NCI-H146 (cell line): ENCODE measurements around the gene PLCG2.
"Not testable (repeated sequence)": the region's sequence is repeated elsewhere in the genome, so short reads cannot be mapped to it uniquely, and the experiment has no call there.

Source experiments
- DNase-seq: peaks from one replicate; lab custom pipeline; 2025; lab: John Stamatoyannopoulos, UW

Gene PLCG2

GRCh38 chr16:81778861-81779535 lies at the start of gene PLCG2:
TSS of gene PLCG2 (plus strand) at chr16:81779291. CDS start at chr16:81785990, 6,699 bp downstream.
- peak; percentile 55 for DNase-seq

- no peak for DNase-seq
These were observed 49.6 kb upstream of the PLCG2 start for GRCh38 chr16:81729451-81729850.

- DNase-seq: peak; percentile 97
These were observed 48.7 kb upstream of the PLCG2 start for GRCh38 chr16:81730090-81731051.

GRCh38 chr16:81731649-81732048 lies 47.4 kb upstream of the PLCG2 start:
- no peak for DNase-seq

GRCh38 chr16:81732699-81733098 lies 46.4 kb upstream of the PLCG2 start:
- no peak for DNase-seq

- no peak for DNase-seq
These were observed 45.8 kb upstream of the PLCG2 start for GRCh38 chr16:81733295-81733694.

GRCh38 chr16:81734632-81735434 lies 44.3 kb upstream of the PLCG2 start:
- no peak for DNase-seq

- DNase-seq: peak; percentile 89
These were observed 41.1 kb upstream of the PLCG2 start for GRCh38 chr16:81737885-81738536.

GRCh38 chr16:81738783-81739496 lies 40.2 kb upstream of the PLCG2 start:
- DNase-seq: no peak

- no peak for DNase-seq
These were observed 39.6 kb upstream of the PLCG2 start for GRCh38 chr16:81739503-81739902.

- no peak for DNase-seq
These were observed 38.9 kb upstream of the PLCG2 start for GRCh38 chr16:81740169-81740568.

- not testable (repeated sequence) for DNase-seq
These were observed 37.7 kb upstream of the PLCG2 start for GRCh38 chr16:81741430-81741770.

- no peak for DNase-seq
These were observed 34.7 kb upstream of the PLCG2 start for GRCh38 chr16:81744385-81744784.

GRCh38 chr16:81744911-81745310 lies 34.2 kb upstream of the PLCG2 start:
- no peak for DNase-seq

GRCh38 chr16:81745704-81746558 lies 33.2 kb upstream of the PLCG2 start:
- peak; percentile 65 for DNase-seq

- no peak for DNase-seq
These were observed 32.5 kb upstream of the PLCG2 start for GRCh38 chr16:81746566-81746965.

GRCh38 chr16:81748476-81749198 lies 30.5 kb upstream of the PLCG2 start:
- no peak for DNase-seq

GRCh38 chr16:81752225-81752875 lies 26.7 kb upstream of the PLCG2 start:
- DNase-seq: no peak

- DNase-seq: no peak
These were observed 26.2 kb upstream of the PLCG2 start for GRCh38 chr16:81752876-81753227.
